ENCODE measurements around the gene CAPS.

DNA sequence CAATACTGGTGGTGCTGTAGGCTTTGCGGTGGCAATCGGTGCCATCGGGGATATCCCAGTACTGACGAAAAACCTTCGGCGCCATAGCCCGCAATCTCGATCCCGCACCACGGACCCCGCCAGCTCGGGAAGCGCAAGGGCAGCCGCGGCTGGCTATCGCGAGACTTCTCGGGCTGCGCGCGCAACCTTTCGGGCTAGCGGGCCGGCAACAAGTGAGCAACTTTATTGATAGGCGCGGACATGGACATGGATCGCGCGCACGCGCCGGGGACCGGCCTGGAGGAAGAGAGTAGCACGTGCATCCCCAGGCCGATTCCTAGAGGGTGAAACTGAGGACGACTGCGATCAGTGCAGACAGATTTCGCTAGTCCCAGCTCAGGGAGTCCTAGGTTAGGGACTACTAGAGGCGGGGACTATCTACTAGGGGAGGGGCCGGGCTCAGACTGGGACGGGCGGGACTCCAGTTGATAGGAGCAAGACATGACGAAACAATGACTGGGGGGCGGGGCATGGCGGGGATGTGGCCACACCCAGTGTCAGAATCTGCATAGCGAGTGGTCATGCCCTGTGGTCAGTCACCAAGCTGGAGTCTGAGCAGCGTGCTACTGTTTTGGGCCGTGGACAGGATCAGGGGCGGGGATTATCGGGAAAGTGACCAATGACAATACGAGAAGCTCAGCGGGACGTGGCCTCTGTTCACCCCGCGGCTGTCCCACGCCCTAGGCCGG lies 10.3 kb upstream of the CAPS start, which contains the start of gene NDUFA11:
- TF ChIP-seq CTCF (conservative IDR thresholded peaks at IDR 0.05) (no peak), EZH2 (IDR thresholded peaks at IDR 0.05; ENCODE audit: low read depth) (no peak)
